ENCODE results near the gene MACROD1. TPM values are rescaled to one million over a fixed set of nuclear protein-coding genes. Genes with fewer than 3 reads are reported as not detected.

The MACROD1 gene
- total RNA-seq, 2 donors from 2014 or later: 50.7 to 59.0 TPM

- H3K4me3 ChIP-seq: no peak overlapping the region
- no peaks in the 10 kb centered on the region for H3K27me3 ChIP-seq
- H3K36me3 ChIP-seq: peaks cover 54% of the 10 kb centered on the region
- H3K27ac ChIP-seq: no peak overlapping the region
- peaks cover 0 to 19% of the 10 kb centered on the region in 2 donors for H3K4me1 ChIP-seq
- H3K9me3 ChIP-seq: no peaks in the 10 kb centered on the region
- no peak for DNase-seq (ENCODE audit: low spot score)
- no peak for TF ChIP-seq CTCF (IDR thresholded peaks at IDR 0.05)
Observed at GRCh38 chr11:64192434-64192833, 26.5 kb upstream of the MACROD1 start.

GRCh38 chr11:64186492-64187165, 20.7 kb upstream of the MACROD1 start:
- DNase-seq (ENCODE audit: low spot score): no peak
- Histone ChIP-seq H3K4me1 (peaks cover 0 to 54% of the 10 kb centered on the region in 2 donors), H3K27ac (no peak overlapping the region)

GRCh38 chr11:64185693-64186491, 20.0 kb upstream of the MACROD1 start, which contains the start of gene STIP1:
Gene STIP1 (plus strand): TSS chr11:64186171. CDS start chr11:64186262, 91 bp downstream.
- Histone ChIP-seq H3K36me3 (peaks cover 4% of the 10 kb centered on the region), H3K9me3 (no peaks in the 10 kb centered on the region), H3K27ac (peak within 1 kb of the TSS; percentile 94 to 95), H3K4me1 (peaks cover 0 to 61% of the 10 kb centered on the region in 2 donors), H3K4me3 (peak within 1 kb of the TSS; percentile 53 to 62), H3K27me3 (no peaks in the 10 kb centered on the region)
- DNase-seq (ENCODE audit: low spot score): peak; percentile 100
- no peak for TF ChIP-seq CTCF (IDR thresholded peaks at IDR 0.05)

More at GRCh38 chr11:64186492-64187165, 20.7 kb upstream of the MACROD1 start:
- Histone ChIP-seq H3K4me3 (no peak overlapping the region), H3K9me3 (no peaks in the 10 kb centered on the region), H3K27me3 (no peaks in the 10 kb centered on the region), H3K36me3 (peaks cover 4% of the 10 kb centered on the region)
- no peak for TF ChIP-seq CTCF (IDR thresholded peaks at IDR 0.05)

- Histone ChIP-seq H3K27me3 (no peaks in the 10 kb centered on the region), H3K36me3 (peaks cover 4% of the 10 kb centered on the region), H3K4me3 (peak overlapping the region; percentile 53 to 62), H3K4me1 (peaks cover 0 to 65% of the 10 kb centered on the region in 2 donors), H3K9me3 (no peaks in the 10 kb centered on the region), H3K27ac (peak overlapping the region; percentile 94 to 95)
- peak in 1 of 2 donors; percentile 58 for TF ChIP-seq CTCF (IDR thresholded peaks at IDR 0.05)
- peak; percentile 96 for DNase-seq (ENCODE audit: low spot score)
Observed at GRCh38 chr11:64185175-64185692, 19.3 kb upstream of the MACROD1 start.

- Histone ChIP-seq H3K27me3 (no peaks in the 10 kb centered on the region), H3K9me3 (no peaks in the 10 kb centered on the region), H3K36me3 (peaks cover 4% of the 10 kb centered on the region), H3K27ac (peak overlapping the region; percentile 6 to 94), H3K4me3 (no peak overlapping the region), H3K4me1 (peaks cover 0 to 55% of the 10 kb centered on the region in 2 donors)
- TF ChIP-seq CTCF (IDR thresholded peaks at IDR 0.05): no peak
- DNase-seq (ENCODE audit: low spot score): no peak
Observed at GRCh38 chr11:64183890-64184289, 18.0 kb upstream of the MACROD1 start.
